ENCODE measurements around the gene GABBR2. TPM values are rescaled to one million over a fixed set of nuclear protein-coding genes. Genes with fewer than 3 reads are reported as not detected.

The GABBR2 gene
- total RNA-seq, 2 donors from 2014 or later, result not detected

GRCh38 chr9:98538626-98539031 is 170.1 kb downstream of the GABBR2 start:
- H3K36me3 ChIP-seq (replicated peaks in 1 of 2; ENCODE audit: insufficient read depth in 1 of 2, low read depth in 2 of 2), result no peaks in the 10 kb centered on the region
- H3K4me3 ChIP-seq, result no peak overlapping the region
- H3K4me1 ChIP-seq, result no peaks in the 10 kb centered on the region
- H3K27me3 ChIP-seq, result no peaks in the 10 kb centered on the region
- no peak for ATAC-seq
- WGBS, 2 donors, result 58 to 69% methylated on average over 7 to 10 of the region's 10 CpGs
- H3K27ac ChIP-seq, result no peak overlapping the region
- no peak for TF ChIP-seq POLR2A (IDR thresholded peaks at IDR 0.05)
- no peak for TF ChIP-seq CTCF (IDR thresholded peaks at IDR 0.05)
- DNase-seq, result no peak
- H3K9me3 ChIP-seq, result no peaks in the 10 kb centered on the region
- intact Hi-C loops (cut with DNase I), result no loop called here

- Histone ChIP-seq H3K4me1 (no peaks in the 10 kb centered on the region), H3K27ac (no peak overlapping the region), H3K36me3 (replicated peaks in 1 of 2; ENCODE audit: insufficient read depth in 1 of 2, low read depth in 2 of 2) (no peaks in the 10 kb centered on the region), H3K27me3 (no peaks in the 10 kb centered on the region), H3K9me3 (no peaks in the 10 kb centered on the region), H3K4me3 (no peak overlapping the region)
- WGBS, 2 donors, result 90 to 100% methylated on average over 1 of the region's 1 CpG
- ATAC-seq (no peak), DNase-seq (no peak)
- TF ChIP-seq POLR2A (IDR thresholded peaks at IDR 0.05) (no peak), CTCF (IDR thresholded peaks at IDR 0.05) (no peak)
- intact Hi-C loops (cut with DNase I), result no loop called here
Measured at GRCh38 chr9:98538203-98538602, 170.5 kb downstream of the GABBR2 start.

GRCh38 chr9:98536542-98537173 is 172.1 kb downstream of the GABBR2 start:
- H3K36me3 ChIP-seq (replicated peaks in 1 of 2; ENCODE audit: insufficient read depth in 1 of 2, low read depth in 2 of 2), result no peaks in the 10 kb centered on the region
- ATAC-seq, result no peak
- DNase-seq, result peak in 3 of 4 donors; percentile 13 to 49 (median 19)
- no peaks in the 10 kb centered on the region for H3K9me3 ChIP-seq
- H3K4me1 ChIP-seq, result no peaks in the 10 kb centered on the region
- 53 to 61% methylated on average over 8 to 12 of the region's 12 CpGs for WGBS, 2 donors
- H3K27me3 ChIP-seq, result no peaks in the 10 kb centered on the region
- TF ChIP-seq POLR2A (IDR thresholded peaks at IDR 0.05) (no peak), CTCF (IDR thresholded peaks at IDR 0.05) (peak in 1 of 7 experiments; percentile 24)
- H3K27ac ChIP-seq, result no peak overlapping the region
- intact Hi-C loops (cut with DNase I), result no loop called here
- H3K4me3 ChIP-seq, result no peak overlapping the region

GRCh38 chr9:98533866-98534265 is 174.9 kb downstream of the GABBR2 start:
- TF ChIP-seq POLR2A (IDR thresholded peaks at IDR 0.05), result no peak
- no peak for TF ChIP-seq CTCF (IDR thresholded peaks at IDR 0.05)
- H3K27ac ChIP-seq, result no peak overlapping the region
- intact Hi-C loops (cut with DNase I), result no loop called here
- DNase-seq (no peak), ATAC-seq (no peak)
- H3K4me1 ChIP-seq, result no peaks in the 10 kb centered on the region
- no peaks in the 10 kb centered on the region for H3K9me3 ChIP-seq
- no peak overlapping the region for H3K4me3 ChIP-seq
- no peaks in the 10 kb centered on the region for H3K36me3 ChIP-seq (replicated peaks in 1 of 2; ENCODE audit: insufficient read depth in 1 of 2, low read depth in 2 of 2)
- no peaks in the 10 kb centered on the region for H3K27me3 ChIP-seq
- 63 to 76% methylated on average over 4 of the region's 4 CpGs for WGBS, 2 donors

GRCh38 chr9:98533132-98533531 is 175.6 kb downstream of the GABBR2 start:
- intact Hi-C loops (cut with DNase I), result no loop called here
- ATAC-seq (no peak), DNase-seq (no peak)
- Histone ChIP-seq H3K4me1 (no peaks in the 10 kb centered on the region), H3K36me3 (replicated peaks in 1 of 2; ENCODE audit: insufficient read depth in 1 of 2, low read depth in 2 of 2) (no peaks in the 10 kb centered on the region), H3K27me3 (no peaks in the 10 kb centered on the region), H3K27ac (no peak overlapping the region), H3K9me3 (no peaks in the 10 kb centered on the region), H3K4me3 (no peak overlapping the region)
- WGBS, 2 donors, result 39 to 58% methylated on average over 2 to 4 of the region's 4 CpGs
- TF ChIP-seq CTCF (IDR thresholded peaks at IDR 0.05) (no peak), POLR2A (IDR thresholded peaks at IDR 0.05) (no peak)
